WI38 (cell line): ENCODE results near the gene ALDOC.

Experiments used
- H3K4me3 ChIP-seq: 2 replicates; pipeline ENCODE4 v1.5.1; 2011; ENCODE audit warnings: low read depth, mild to moderate bottlenecking, control low read depth, low read length
- TF ChIP-seq, protein P1 (sequence below): IDR thresholded peaks from 2 replicates; pipeline ENCODE4 v1.5.1; 2012; ENCODE audit warnings: low read depth, mild to moderate bottlenecking, control low read depth, low read length

Gene ALDOC

DNA sequence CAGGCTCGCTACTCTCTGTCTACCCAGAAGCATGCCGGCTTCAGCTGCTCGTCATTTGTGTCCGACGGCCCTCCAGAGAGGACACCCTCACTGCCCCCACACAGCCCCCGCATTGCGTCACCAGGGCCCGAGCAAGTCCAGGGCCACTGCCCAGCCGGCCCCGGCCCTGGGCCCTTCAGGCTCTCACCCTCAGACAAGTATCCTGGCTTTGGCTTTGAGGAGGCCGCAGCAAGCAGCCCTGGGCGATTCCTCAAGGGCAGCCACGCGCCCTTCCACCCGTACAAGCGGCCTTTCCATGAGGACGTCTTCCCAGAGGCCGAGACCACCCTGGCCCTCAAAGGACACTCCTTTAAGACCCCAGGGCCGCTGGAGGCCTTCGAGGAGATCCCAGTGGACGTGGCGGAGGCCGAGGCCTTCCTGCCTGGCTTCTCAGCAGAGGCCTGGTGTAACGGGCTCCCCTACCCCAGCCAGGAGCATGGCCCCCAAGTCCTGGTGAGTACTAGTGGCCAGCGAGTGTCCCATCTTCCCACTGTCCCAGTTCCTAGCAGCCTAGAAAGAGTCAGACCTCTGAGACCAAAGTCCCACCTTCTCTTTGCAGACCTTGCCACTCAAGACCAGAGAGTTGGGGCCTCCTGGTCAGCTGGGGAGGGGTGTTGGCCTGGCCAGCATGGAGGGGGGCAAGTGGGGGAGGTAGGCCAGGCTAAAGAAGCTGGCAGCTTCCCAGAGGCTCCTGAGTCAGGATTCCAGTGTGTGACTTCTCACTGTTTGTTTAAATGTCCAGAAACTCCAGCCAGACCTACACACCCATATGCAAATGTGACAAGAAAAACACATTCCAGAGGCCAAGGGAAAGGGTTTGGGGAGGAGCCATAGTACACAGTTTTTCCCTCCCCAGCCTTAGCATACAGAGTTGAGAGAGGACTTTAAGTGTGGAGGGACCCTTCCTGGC is 51.9 kb downstream of the ALDOC start:
- TF ChIP-seq, protein P1, sequence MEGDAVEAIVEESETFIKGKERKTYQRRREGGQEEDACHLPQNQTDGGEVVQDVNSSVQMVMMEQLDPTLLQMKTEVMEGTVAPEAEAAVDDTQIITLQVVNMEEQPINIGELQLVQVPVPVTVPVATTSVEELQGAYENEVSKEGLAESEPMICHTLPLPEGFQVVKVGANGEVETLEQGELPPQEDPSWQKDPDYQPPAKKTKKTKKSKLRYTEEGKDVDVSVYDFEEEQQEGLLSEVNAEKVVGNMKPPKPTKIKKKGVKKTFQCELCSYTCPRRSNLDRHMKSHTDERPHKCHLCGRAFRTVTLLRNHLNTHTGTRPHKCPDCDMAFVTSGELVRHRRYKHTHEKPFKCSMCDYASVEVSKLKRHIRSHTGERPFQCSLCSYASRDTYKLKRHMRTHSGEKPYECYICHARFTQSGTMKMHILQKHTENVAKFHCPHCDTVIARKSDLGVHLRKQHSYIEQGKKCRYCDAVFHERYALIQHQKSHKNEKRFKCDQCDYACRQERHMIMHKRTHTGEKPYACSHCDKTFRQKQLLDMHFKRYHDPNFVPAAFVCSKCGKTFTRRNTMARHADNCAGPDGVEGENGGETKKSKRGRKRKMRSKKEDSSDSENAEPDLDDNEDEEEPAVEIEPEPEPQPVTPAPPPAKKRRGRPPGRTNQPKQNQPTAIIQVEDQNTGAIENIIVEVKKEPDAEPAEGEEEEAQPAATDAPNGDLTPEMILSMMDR: no peak
- H3K4me3 ChIP-seq: no peak overlapping the region

DNA sequence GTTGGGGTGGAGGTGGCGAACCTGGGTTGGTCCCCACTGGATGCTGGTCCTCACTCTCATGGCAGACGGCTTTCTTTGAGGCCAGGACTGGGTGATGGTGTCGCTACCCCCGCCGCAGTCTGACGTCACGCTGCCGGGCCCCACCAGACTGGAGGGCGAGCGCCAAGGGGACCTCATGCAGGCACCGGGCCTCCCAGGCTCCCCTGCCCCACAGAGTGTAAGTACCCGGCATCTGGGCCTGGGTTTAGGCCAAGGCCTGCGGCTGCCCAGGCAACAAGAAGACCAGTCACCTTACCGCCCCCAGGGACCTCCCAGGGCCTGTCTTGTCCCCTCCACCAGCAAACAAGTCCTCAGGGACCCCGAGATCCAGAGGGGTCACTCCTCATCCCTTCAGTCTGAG is 52.8 kb downstream of the ALDOC start:
- no peak overlapping the region for H3K4me3 ChIP-seq
- TF ChIP-seq, protein P1: no peak

DNA sequence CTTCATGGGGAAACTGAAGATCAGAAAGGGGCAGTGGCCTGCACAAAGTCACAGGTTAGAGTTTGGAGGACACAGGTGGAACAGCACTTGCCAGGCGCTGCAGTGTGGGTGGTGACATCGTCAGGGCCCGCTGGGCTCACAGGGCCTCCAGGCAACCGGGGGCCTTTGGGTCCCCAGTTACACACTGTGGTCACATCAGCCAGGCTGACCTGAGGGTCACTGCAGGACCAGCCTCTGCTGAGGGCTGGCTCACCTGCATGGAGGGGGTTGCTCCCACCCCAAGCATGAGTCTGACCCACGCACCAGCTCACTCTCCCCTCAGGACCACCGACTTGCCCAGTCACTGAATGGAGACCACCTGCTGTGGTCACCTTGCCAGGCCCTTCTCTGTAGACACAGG is 53.5 kb downstream of the ALDOC start:
- no peak overlapping the region for H3K4me3 ChIP-seq
- TF ChIP-seq, protein P1: no peak
